K562 (cell line): Measurements from ENCODE around the gene COQ9. TPM values are rescaled to one million over a fixed set of nuclear protein-coding genes. Genes with fewer than 3 reads are reported as not detected.
A peak's percentile ranks its signal among the peaks of the same experiment; 100 is the strongest.

Experiments
- ATAC-seq: fragments of 200-7000 bp; cut with Tn5 transposase; 3 replicates; pipeline ENCODE4 v1.9.1; 2020; ENCODE audit warnings: moderate library complexity
- BruUV-seq: library from RNA; stranded (reverse); fragments of 400-500 nt; replicated peaks from 2 replicates; lab custom pipeline; 2021; lab: Mats Ljungman, UMichigan
- CTCF ChIA-PET: fragments of 300-600 bp; formaldehyde crosslinking; extraction: SDS; loops from one replicate; lab custom pipeline; 2021; ENCODE audit warnings: low intra/inter-chr PET ratio; lab: Yijun Ruan, JAX
- POLR2A ChIA-PET: fragments of 300-600, 350-650 bp; sonication (Branson Sonifier 250); formaldehyde crosslinking; extraction: SDS; loops from one replicate; lab custom pipeline; 2021; ENCODE audit warnings: antibody characterized with exemption, inconsistent platforms; lab: Yijun Ruan, JAX
- DNase-seq, 4 experiments: peaks; one replicate each; pipeline versions ENCODE4 v3.0.0 to v3.0.0-alpha.2; 2011 to 2018; ENCODE audit warnings: low spot score in 3 of 4, mixed read lengths in 3 of 4; ENCODE audit errors: extremely low read depth in 1 of 4
- FAIRE-seq: peaks from 2 replicates; lab custom pipeline; 2011; peaks lifted over from hg19 to GRCh38; lab: Jason Lieb, UNC
- H2AFZ ChIP-seq: 2 replicates; pipeline ENCODE4 v1.6.0; 2011; ENCODE audit warnings: low read depth, low read length, control low read depth, inconsistent platforms
- H3K27ac ChIP-seq: fragments of 200-600 bp; 3 replicates; pipeline ENCODE4 v1.8.0; 2011; ENCODE audit warnings: low read depth, mild to moderate bottlenecking, control low read depth, inconsistent platforms, low read length, moderate library complexity, mixed read lengths; ENCODE audit errors: extremely low read depth
- H3K27me3 ChIP-seq, 2 experiments: fragments of 300-600 bp in 1 of 2; 2 replicates in 1 of 2; 3 replicates in 1 of 2; pipeline versions ENCODE4 v1.6.0 to v1.8.0; 2011; ENCODE audit warnings: inconsistent platforms in 2 of 2, low read length in 2 of 2, mild to moderate bottlenecking in 1 of 2, mixed read lengths in 1 of 2, moderate library complexity in 1 of 2; ENCODE audit not compliant: control insufficient read depth in 2 of 2, insufficient read depth in 2 of 2
- H3K36me3 ChIP-seq: fragments of 300-600 bp; 3 replicates; pipeline ENCODE4 v1.8.0; 2011; ENCODE audit warnings: mild to moderate bottlenecking, low read length, inconsistent platforms; ENCODE audit not compliant: control insufficient read depth, insufficient read depth
- H3K4me1 ChIP-seq, 2 experiments: fragments of 200-600 bp in 1 of 2; replicated peaks in 1 of 2; 2 replicates in 1 of 2; 3 replicates in 1 of 2; pipeline versions ENCODE4 v1.5.1 to v1.8.0; 2011; ENCODE audit warnings: inconsistent platforms in 2 of 2, low read length in 2 of 2, mild to moderate bottlenecking in 1 of 2, mixed read lengths in 1 of 2, moderate library complexity in 1 of 2; ENCODE audit not compliant: control insufficient read depth in 2 of 2, insufficient read depth in 2 of 2
- H3K4me2 ChIP-seq: 2 replicates; pipeline ENCODE4 v1.6.1; 2011; ENCODE audit warnings: low read length, control low read depth, inconsistent platforms, mixed read lengths; ENCODE audit not compliant: insufficient read depth
- H3K4me3 ChIP-seq: fragments of 200-600 bp; sonication (generic), shearing (Covaris generic); 2 replicates; pipeline ENCODE4 v1.5.1; 2016; ENCODE audit warnings: control low read depth, inconsistent platforms
- H3K79me2 ChIP-seq: fragments of 200-600 bp; 3 replicates; pipeline ENCODE4 v1.8.0; 2011; ENCODE audit warnings: low read length, inconsistent platforms; ENCODE audit not compliant: control insufficient read depth, insufficient read depth
- H3K9ac ChIP-seq, 2 experiments: 2 replicates each; pipeline versions ENCODE4 v1.6.0 to v1.6.1; 2011; ENCODE audit warnings: low read depth in 2 of 2, low read length in 2 of 2, control low read depth in 1 of 2, inconsistent platforms in 1 of 2, mild to moderate bottlenecking in 1 of 2, mixed read lengths in 1 of 2; ENCODE audit not compliant: insufficient read depth in 1 of 2
- H3K9me1 ChIP-seq: one replicate; pipeline ENCODE4 v1.6.0; 2011; ENCODE audit warnings: inconsistent platforms, mild to moderate bottlenecking, low read length, moderate library complexity; ENCODE audit not compliant: control insufficient read depth, insufficient read depth
- H3K9me3 ChIP-seq: replicated peaks from 2 replicates; pipeline ENCODE4 v1.5.1; 2011; ENCODE audit warnings: low read depth, low read length, inconsistent platforms; ENCODE audit not compliant: control insufficient read depth, insufficient read depth
- H4K20me1 ChIP-seq: replicated peaks from 2 replicates; pipeline ENCODE4 v1.6.1; 2011; ENCODE audit warnings: low read length, inconsistent platforms, mixed read lengths; ENCODE audit not compliant: control insufficient read depth, insufficient read depth
- ARID2 ChIP-seq: fragments of 450-650 bp; IDR thresholded peaks from 2 replicates; pipeline ENCODE4 v1.6.1; 2017; ENCODE audit warnings: antibody characterized with exemption, mild to moderate bottlenecking
- ELF4 ChIP-seq: fragments of 450-650 bp; formaldehyde crosslinking; IDR thresholded peaks from 2 replicates; pipeline ENCODE4 v1.4.0; 2022; ENCODE audit warnings: missing genetic modification characterization
- HLTF ChIP-seq: fragments of 450-650 bp; IDR thresholded peaks from 2 replicates; pipeline ENCODE4 v1.6.1; 2016
- ZFP36 ChIP-seq: fragments of 150-350 bp; IDR thresholded peaks from 2 replicates; pipeline ENCODE4 v1.6.1; 2018; ENCODE audit warnings: low read length, low read depth; ENCODE audit not compliant: partially characterized antibody
- WGBS: fragments of 100-300 bp; shearing (Covaris generic); methylation state at CpG from one replicate; pipeline ENCODE4 v1.1.6; 2016; ENCODE audit warnings: low coverage, mixed read lengths; ENCODE audit not compliant: insufficient coverage; ENCODE audit errors: missing lambda C conversion rate; 5-methylcytosine and 5-hydroxymethylcytosine counted together
- in situ Hi-C: fragments of 300-500 bp; cut with MboI; formaldehyde crosslinking; loops from 4 replicates; pipeline ENCODE4 v1.15.0; 2018; ENCODE audit warnings: inconsistent platforms, mixed read lengths
- intact Hi-C: fragments of 100-400 bp; cut with micrococcal nuclease; formaldehyde crosslinking; loops from 2 replicates; pipeline ENCODE4 v1.14.2; 2022
- polyA plus RNA-seq, 8 experiments: library from polyadenylated mRNA; depleted of rRNA in 4 of 8; stranded (reverse) in 5 of 8; unstranded in 3 of 8; fragments of >200 nt; fragmentation: Nextera tagmentation in 2 of 8; fragmentation: Illumina TruSeq in 1 of 8; extraction: Ambion mirVana in 2 of 8; extraction: Trizol in 1 of 8; gene quantifications; 2 replicates each; pipeline versions ENCODE4 v1.2.1 to v1.2.3, GENCODE V29; 2011 to 2014; ENCODE audit warnings: inconsistent platforms in 1 of 8, missing spikeins in 1 of 8
- total RNA-seq, 7 experiments: library from RNA; depleted of rRNA in 6 of 7; stranded (reverse); fragments of >200 nt in 6 of 7; fragmentation: Illumina TruSeq in 2 of 7; extraction: Trizol in 2 of 7; gene quantifications; 2 replicates each; pipeline versions ENCODE4 v1.2.1 to v1.2.3, GENCODE V29; 2011 to 2021; ENCODE audit warnings: low replicate concordance in 1 of 7

Gene COQ9
- total and polyA plus RNA-seq, 9 of the 15 experiments (the other 6 are each of a cell fraction or from before 2014, with no cell fraction given) = 35.0 to 139 (median 71.4) TPM

DNA sequence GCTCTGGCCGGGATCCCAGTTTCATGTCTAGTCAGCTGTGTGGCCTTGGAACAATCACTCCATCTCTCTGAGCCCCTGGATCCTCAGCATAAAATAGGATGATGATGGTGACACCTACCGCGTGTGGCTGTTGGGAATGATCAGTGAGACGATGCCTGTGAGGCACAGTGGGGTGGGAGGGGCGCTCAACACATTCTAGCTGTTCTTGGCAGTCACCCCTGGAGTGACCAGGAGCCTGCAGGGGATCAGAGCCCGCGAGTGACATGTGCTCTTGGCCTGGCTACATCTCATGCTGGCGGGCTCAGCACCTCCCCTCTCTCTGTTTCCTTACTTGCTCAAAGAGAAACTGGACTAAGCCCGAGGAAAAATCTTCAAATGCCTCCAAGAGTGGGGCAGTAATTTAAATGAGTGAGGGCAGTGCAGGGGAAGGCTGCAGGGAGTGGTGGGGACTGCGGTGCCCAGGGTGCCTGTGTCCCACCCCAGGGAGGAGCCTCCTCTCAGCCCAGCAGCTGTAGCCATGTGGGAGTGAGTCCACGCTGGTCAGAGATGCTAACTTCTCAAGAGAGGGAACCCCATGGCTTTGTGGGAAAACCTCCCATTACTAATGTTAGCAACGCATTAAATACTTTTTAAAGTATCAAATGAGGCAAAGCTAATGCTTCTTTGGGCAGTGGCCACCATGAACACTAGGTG is 62.1 kb downstream of the COQ9 start:
- 26% methylated on average over 12 of the region's 12 CpGs for WGBS
- H3K27ac ChIP-seq = no peak overlapping the region
- H4K20me1 ChIP-seq = 0 out of 2 replicates have a peak, but pooled peaks cover 3% of the 10 kb centered on the region
- POLR2A ChIA-PET = interaction anchor here (0.7 to 1.7 kb wide), 2 partner anchors 45 to 63 kb away, joined by 3 to 4 read pairs; no protein-coding TSS in a partner anchor
- in situ Hi-C loops = no loop called here
- peak overlapping the region in 1 of 2 experiments; percentile 79; a peak in 1 of 4 replicates for H3K9ac ChIP-seq
- intact Hi-C loops = no loop called here
- no peaks in the 10 kb centered on the region for H3K79me2 ChIP-seq
- no peak for TF ChIP-seq HLTF
- peak; percentile 63 for TF ChIP-seq ZFP36
- no peak for TF ChIP-seq ELF4 (CRISPR knock-in tag)
- no peak for TF ChIP-seq ARID2
- no peaks in the 10 kb centered on the region for H3K36me3 ChIP-seq
- H3K4me2 ChIP-seq = no peak overlapping the region
- CTCF ChIA-PET = no interaction called here
- no peaks in the 10 kb centered on the region for H3K9me1 ChIP-seq
- peaks cover 0 to 4% of the 10 kb centered on the region in 2 experiments; a peak in 3 of 5 replicates for H3K4me1 ChIP-seq
- H3K27me3 ChIP-seq = peaks cover 0 to 18% of the 10 kb centered on the region in 2 experiments; a peak in 3 of 5 replicates
- DNase-seq (no peak), FAIRE-seq (no peak), ATAC-seq (peak; percentile 41; the same call in 1 of the 3 replicates)
- BruUV-seq = no TSS peak
- no peak overlapping the region for H3K4me3 ChIP-seq
- no peaks in the 10 kb centered on the region for H3K9me3 ChIP-seq
- peak overlapping the region; percentile 33; the same call in 1 of the 2 replicates for H2AFZ ChIP-seq
